NCI-H524 treated with DMSO at 0.1 percent for 48 hours (cell line): ENCODE data around the gene BSCL2.
"Not testable (repeated sequence)": the region's sequence is repeated elsewhere in the genome, so short reads cannot be mapped to it uniquely, and the experiment has no call there.

ENCODE experiments used
- DNase-seq: peaks from one replicate; lab custom pipeline; 2025; lab: John Stamatoyannopoulos, UW

BSCL2 gene

DNA sequence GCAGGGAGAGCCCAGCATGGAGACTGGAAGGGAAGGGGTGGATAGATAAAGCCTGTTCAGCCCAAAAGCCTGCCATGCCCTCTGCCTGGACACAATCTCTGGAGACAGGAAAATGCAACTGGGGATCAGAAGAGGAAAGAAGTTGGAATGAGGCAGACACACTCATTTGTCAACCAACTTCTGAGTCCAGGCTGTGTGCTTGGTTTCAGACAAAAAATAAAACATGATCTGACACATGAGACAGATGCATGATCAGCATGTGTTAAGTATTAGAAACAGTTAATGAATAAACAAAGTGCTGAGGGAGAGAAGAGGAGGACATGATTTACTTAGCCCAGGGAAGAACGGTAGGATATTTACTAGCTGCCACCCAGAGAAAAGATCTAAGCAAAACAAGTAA lies 18.7 kb downstream of the BSCL2 start:
- DNase-seq, result no peak

- no peak for DNase-seq
Observed at GRCh38 chr11:62687508-62688396, 19.5 kb downstream of the BSCL2 start.

GRCh38 chr11:62682518-62682917 lies 24.7 kb downstream of the BSCL2 start:
- no peak for DNase-seq

GRCh38 chr11:62680825-62681240 lies 26.4 kb downstream of the BSCL2 start:
- no peak for DNase-seq

DNA sequence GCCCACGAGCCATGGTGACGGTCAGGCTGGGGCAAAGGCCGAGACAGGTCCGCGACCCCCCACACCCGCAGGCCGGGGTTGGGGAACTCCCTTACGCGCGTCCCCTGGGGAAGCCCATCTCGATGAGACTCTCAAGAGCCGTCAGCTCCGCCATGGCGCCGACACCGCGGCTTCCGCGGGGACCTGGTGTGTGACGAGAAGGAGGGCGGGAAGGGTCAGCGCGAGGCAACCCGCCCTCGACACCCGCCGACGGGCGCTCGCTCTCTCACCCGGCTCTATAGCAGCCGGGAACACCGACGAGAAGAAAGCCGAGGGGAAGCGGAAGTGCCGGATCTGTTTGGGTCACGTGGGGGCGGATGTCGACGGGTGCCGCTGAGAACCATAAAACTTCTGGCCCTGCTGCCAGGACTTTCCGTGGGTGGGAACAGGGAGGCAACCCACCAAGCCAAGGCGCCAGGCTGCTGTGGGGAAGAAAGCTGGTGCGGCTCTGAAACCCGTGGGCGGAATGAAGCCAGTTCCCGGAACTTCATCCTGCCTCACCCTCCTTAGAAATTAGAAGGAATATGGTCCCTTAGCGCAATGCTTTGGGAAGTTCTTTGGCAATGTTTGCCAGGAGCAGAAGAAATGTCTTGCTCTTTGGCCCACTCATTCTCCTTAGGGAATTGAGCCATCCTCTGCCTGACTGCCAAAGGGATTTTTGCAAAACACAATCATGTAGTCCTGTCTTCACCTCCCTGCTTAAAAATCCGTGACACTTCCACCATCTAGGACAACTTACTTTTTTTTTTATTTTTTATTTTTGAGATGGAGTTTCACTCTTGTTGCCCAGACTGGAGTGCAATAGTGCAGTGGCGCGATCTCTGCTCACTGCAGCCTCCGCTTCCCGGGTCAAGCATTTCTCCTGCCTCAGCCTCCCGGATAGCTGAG lies 28.2 kb downstream of the BSCL2 start, which contains the start of gene UBXN1:
UBXN1 (minus strand) TSS at position 304 of the 927 bp plus-strand sequence; CDS start at position 154, 150 bp downstream.
- DNase-seq, result peak; percentile 35

DNA sequence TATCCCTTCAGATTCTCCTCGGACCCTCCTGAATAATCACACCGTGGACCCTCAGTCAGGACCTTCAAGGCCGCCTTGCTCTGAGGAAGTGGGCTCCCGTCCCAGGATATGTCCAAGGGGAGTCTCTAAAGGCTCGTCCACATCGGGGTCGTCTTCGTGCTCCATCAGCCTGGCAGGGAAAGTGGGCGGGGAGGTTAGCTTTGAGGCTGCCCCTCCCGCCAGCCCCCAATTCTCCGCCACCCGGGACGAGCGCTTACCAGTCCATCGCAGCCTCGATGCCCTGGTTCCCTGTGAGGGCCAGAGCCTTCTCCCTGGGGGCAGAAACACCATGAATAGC lies 28.8 kb downstream of the BSCL2 start:
- no peak for DNase-seq

GRCh38 chr11:62677714-62678113 lies 29.5 kb downstream of the BSCL2 start:
- no peak for DNase-seq

GRCh38 chr11:62677156-62677555 lies 30.1 kb downstream of the BSCL2 start:
- DNase-seq, result no peak

- no peak for DNase-seq
Observed at GRCh38 chr11:62676698-62677097, 30.5 kb downstream of the BSCL2 start.

DNA sequence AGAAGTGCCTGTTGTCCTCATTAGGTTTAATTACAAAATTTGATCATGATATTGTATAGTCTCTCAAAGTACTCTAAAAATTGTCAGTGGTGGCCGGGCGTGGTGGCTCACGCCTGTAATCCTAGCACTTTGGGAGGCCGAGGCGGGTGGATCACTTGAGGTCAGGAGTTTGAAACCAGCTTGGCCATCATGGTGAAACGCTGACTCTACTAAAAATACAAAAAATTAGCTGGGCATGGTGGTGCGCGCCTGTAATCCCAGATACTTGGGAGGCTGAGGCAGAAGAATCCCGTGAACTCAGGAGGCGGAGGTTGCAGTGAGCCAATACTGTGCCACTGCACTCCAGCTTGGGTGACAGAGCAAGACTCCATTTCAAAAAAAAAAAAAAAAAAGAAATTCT lies 31.8 kb downstream of the BSCL2 start:
- not testable (repeated sequence) for DNase-seq

GRCh38 chr11:62673196-62673525 lies 34.1 kb downstream of the BSCL2 start:
- no peak for DNase-seq

DNA sequence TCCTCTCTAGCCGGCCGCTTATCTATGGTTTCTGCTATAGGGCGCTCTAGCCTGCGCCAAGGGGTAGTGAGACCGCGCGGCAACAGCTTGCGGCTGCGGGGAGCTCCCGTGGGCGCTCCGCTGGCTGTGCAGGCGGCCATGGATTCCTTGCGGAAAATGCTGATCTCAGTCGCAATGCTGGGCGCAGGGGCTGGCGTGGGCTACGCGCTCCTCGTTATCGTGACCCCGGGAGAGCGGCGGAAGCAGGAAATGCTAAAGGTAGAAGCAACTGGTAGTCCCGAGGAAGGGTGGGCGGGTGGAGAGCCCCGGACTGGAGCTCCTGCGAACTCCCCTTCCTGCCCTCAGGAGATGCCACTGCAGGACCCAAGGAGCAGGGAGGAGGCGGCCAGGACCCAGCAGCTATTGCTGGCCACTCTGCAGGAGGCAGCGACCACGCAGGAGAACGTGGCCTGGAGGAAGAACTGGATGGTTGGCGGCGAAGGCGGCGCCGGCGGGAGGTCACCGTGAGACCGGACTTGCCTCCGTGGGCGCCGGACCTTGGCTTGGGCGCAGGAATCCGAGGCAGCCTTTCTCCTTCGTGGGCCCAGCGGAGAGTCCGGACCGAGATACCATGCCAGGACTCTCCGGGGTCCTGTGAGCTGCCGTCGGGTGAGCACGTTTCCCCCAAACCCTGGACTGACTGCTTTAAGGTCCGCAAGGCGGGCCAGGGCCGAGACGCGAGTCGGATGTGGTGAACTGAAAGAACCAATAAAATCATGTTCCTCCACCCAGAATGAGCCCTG lies 35.4 kb downstream of the BSCL2 start, which contains the start of the genes LBHD1 and UQCC3:
LBHD1 (minus strand) TSS at position 660 of the 782 bp plus-strand sequence. CDS start 2,236 bp downstream, outside the sequence.
UQCC3 (plus strand) TSS at position 66 of the 782 bp plus-strand sequence; CDS start at position 139, 73 bp downstream.
- peak; percentile 23 for DNase-seq

DNA sequence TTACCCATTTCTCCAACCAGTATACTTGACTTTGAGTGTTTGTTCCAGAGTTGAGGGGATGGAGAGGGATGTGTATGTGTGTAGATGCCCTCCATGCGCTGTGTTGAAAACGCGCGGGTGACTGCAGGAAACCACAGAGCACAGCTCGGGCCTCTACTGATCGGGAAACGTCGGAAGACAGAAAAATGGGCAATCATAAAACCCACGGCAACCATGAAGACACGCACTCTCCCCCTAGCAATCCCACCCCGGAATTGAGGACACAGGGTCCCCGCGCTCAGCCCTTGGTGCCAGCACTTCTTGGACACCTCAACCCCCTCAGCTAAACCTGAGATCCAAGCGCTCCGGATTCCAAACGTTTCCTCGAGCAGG lies 36.0 kb downstream of the BSCL2 start:
- DNase-seq, result no peak

- DNase-seq, result no peak
Observed at GRCh38 chr11:62669420-62670161, 37.6 kb downstream of the BSCL2 start.

DNA sequence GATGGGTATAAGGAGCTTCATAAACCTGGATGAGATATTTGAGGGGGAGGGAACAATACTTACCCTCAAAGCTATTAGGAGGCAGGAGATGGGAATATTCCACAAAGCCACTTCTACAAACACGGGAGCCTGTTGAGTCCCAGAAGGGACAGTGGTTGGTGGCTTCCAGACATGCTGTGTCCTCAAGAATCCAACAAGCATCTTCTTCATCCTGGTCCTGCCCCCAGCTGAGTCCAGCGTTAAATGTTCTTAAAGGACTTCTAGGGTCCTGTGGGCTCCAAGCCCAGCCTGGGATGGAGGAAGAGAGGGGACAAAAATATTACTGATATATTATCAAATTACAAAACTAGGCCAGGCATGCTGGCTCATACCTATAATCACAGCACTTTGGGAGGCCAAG lies 39.8 kb downstream of the BSCL2 start:
- no peak for DNase-seq

DNA sequence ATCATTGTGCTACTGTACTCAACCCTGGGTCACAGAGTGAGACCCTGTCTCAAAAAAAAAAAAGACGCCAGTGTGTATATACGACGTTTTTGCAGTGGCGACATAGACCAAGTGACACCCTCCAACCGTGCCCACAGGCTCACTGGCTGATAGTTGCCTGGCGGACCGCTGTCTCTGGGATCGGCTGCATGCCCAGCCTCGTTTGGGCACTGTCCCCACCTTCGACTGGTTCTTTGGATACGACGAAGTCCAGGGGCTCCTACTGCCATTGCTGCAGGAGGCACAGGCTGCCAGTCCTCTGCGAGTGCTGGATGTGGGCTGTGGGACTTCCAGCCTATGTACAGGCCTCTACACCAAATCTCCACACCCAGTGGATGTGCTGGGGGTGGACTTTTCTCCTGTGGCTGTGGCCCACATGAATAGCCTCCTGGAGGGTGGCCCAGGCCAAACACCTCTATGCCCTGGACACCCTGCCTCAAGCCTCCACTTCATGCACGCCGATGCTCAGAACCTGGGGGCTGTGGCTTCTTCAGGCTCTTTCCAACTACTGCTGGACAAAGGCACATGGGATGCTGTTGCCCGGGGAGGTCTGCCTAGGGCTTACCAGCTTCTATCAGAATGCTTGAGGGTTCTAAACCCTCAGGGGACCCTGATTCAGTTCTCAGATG lies 40.8 kb downstream of the BSCL2 start:
- DNase-seq, result no peak

DNA sequence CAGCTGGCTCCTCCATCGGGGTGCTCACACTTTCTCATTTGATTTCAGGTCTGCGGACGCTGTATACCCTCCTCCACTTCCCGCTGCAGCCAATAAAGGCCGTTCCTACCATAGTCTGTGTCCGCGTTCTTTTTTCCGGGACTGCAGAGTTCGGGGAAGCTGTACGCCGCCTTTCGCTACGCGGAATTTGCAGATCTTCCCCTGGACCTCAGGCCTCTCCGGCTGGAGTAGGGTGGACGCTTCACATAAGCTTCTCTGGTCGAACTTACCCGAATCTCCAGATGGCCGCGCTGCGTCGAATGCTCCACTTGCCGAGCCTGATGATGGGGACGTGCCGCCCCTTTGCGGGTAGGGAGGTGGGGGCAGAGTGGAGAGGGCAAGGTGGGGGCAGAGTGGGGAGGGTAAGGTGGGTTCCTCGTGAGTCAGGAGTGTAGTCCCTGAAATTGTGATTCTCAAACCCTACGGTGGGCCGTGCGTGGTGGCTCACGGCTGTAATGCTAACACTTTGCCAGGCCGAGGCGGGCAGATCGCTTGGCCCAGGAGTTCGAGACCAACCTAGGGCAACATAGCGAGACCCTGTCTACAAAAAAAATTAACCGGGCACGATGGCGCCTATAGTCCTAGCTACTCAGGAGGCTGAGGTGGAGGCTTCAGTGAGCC lies 41.5 kb downstream of the BSCL2 start:
- DNase-seq, result no peak

- DNase-seq, result peak; percentile 64
Observed at GRCh38 chr11:62665075-62665598, 42.1 kb downstream of the BSCL2 start, which contains the start of the genes C11orf98 and CSKMT. TSS of gene C11orf98 (minus strand) at chr11:62665210. CDS start at chr11:62665169, 41 bp downstream. TSS of gene CSKMT (plus strand) at chr11:62665312. CDS start at chr11:62665880, 568 bp downstream.

DNA sequence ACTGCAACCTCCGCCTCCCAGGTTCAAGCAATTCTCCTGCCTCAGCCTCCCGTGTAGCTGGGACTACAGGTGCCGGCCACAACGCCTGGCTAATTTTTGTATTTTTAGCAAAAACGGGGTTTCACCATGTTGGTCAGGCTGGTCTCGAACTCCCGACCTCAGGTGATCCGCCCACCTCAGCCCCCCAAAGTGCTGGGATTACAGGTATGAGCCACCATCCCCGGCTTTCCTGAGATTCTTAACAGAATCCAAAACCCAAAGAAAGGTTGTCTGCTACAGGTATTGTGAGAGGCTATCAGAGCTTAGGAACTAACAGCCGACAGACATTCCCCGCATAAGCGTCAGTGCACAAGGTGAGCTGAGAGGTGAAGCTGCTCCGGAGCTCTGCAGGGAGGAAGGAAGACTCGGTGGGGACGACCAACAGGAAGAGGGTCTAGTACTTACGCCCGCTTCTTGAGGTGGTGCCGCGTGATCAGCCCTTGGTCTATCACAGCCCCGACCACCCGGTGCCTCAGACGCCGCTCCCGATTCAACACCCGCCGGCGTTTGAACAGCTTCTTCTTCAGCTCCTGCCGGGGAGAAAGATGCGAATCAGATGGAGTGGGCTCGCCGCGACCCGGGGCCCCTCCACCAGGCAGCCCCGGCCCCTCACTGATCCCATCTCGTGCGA lies 42.7 kb downstream of the BSCL2 start:
- DNase-seq, result no peak
